K562 (cell line): ENCODE measurements around the gene POFUT2. TPM values are rescaled to one million over a fixed set of nuclear protein-coding genes. Genes with fewer than 3 reads are reported as not detected.
A peak's percentile ranks its signal among the peaks of the same experiment; 100 is the strongest.

Experiments
- ATAC-seq: fragments of 200-7000 bp; cut with Tn5 transposase; 3 replicates; pipeline ENCODE4 v1.9.1; 2020; ENCODE audit warnings: moderate library complexity
- BruUV-seq: library from RNA; stranded (reverse); fragments of 400-500 nt; replicated peaks from 2 replicates; lab custom pipeline; 2021; lab: Mats Ljungman, UMichigan
- CTCF ChIA-PET: fragments of 300-600 bp; formaldehyde crosslinking; extraction: SDS; loops from one replicate; lab custom pipeline; 2021; ENCODE audit warnings: low intra/inter-chr PET ratio; lab: Yijun Ruan, JAX
- POLR2A ChIA-PET: fragments of 300-600, 350-650 bp; sonication (Branson Sonifier 250); formaldehyde crosslinking; extraction: SDS; loops from one replicate; lab custom pipeline; 2021; ENCODE audit warnings: antibody characterized with exemption, inconsistent platforms; lab: Yijun Ruan, JAX
- DNase-seq, 4 experiments: peaks; one replicate each; pipeline versions ENCODE4 v3.0.0 to v3.0.0-alpha.2; 2011 to 2018; ENCODE audit warnings: low spot score in 3 of 4, mixed read lengths in 3 of 4; ENCODE audit errors: extremely low read depth in 1 of 4
- FAIRE-seq: peaks from 2 replicates; lab custom pipeline; 2011; peaks lifted over from hg19 to GRCh38; lab: Jason Lieb, UNC
- H2AFZ ChIP-seq: 2 replicates; pipeline ENCODE4 v1.6.0; 2011; ENCODE audit warnings: low read depth, low read length, control low read depth, inconsistent platforms
- H3K27ac ChIP-seq: fragments of 200-600 bp; 3 replicates; pipeline ENCODE4 v1.8.0; 2011; ENCODE audit warnings: low read depth, mild to moderate bottlenecking, control low read depth, inconsistent platforms, low read length, moderate library complexity, mixed read lengths; ENCODE audit errors: extremely low read depth
- H3K27me3 ChIP-seq, 2 experiments: fragments of 300-600 bp in 1 of 2; 2 replicates in 1 of 2; 3 replicates in 1 of 2; pipeline versions ENCODE4 v1.6.0 to v1.8.0; 2011; ENCODE audit warnings: inconsistent platforms in 2 of 2, low read length in 2 of 2, mild to moderate bottlenecking in 1 of 2, mixed read lengths in 1 of 2, moderate library complexity in 1 of 2; ENCODE audit not compliant: control insufficient read depth in 2 of 2, insufficient read depth in 2 of 2
- H3K36me3 ChIP-seq: fragments of 300-600 bp; 3 replicates; pipeline ENCODE4 v1.8.0; 2011; ENCODE audit warnings: mild to moderate bottlenecking, low read length, inconsistent platforms; ENCODE audit not compliant: control insufficient read depth, insufficient read depth
- H3K4me1 ChIP-seq, 2 experiments: fragments of 200-600 bp in 1 of 2; replicated peaks in 1 of 2; 2 replicates in 1 of 2; 3 replicates in 1 of 2; pipeline versions ENCODE4 v1.5.1 to v1.8.0; 2011; ENCODE audit warnings: inconsistent platforms in 2 of 2, low read length in 2 of 2, mild to moderate bottlenecking in 1 of 2, mixed read lengths in 1 of 2, moderate library complexity in 1 of 2; ENCODE audit not compliant: control insufficient read depth in 2 of 2, insufficient read depth in 2 of 2
- H3K4me2 ChIP-seq: 2 replicates; pipeline ENCODE4 v1.6.1; 2011; ENCODE audit warnings: low read length, control low read depth, inconsistent platforms, mixed read lengths; ENCODE audit not compliant: insufficient read depth
- H3K4me3 ChIP-seq: fragments of 200-600 bp; sonication (generic), shearing (Covaris generic); 2 replicates; pipeline ENCODE4 v1.5.1; 2016; ENCODE audit warnings: control low read depth, inconsistent platforms
- H3K79me2 ChIP-seq: fragments of 200-600 bp; 3 replicates; pipeline ENCODE4 v1.8.0; 2011; ENCODE audit warnings: low read length, inconsistent platforms; ENCODE audit not compliant: control insufficient read depth, insufficient read depth
- H3K9ac ChIP-seq, 2 experiments: 2 replicates each; pipeline versions ENCODE4 v1.6.0 to v1.6.1; 2011; ENCODE audit warnings: low read depth in 2 of 2, low read length in 2 of 2, control low read depth in 1 of 2, inconsistent platforms in 1 of 2, mild to moderate bottlenecking in 1 of 2, mixed read lengths in 1 of 2; ENCODE audit not compliant: insufficient read depth in 1 of 2
- H3K9me1 ChIP-seq: one replicate; pipeline ENCODE4 v1.6.0; 2011; ENCODE audit warnings: inconsistent platforms, mild to moderate bottlenecking, low read length, moderate library complexity; ENCODE audit not compliant: control insufficient read depth, insufficient read depth
- H3K9me3 ChIP-seq: replicated peaks from 2 replicates; pipeline ENCODE4 v1.5.1; 2011; ENCODE audit warnings: low read depth, low read length, inconsistent platforms; ENCODE audit not compliant: control insufficient read depth, insufficient read depth
- H4K20me1 ChIP-seq: replicated peaks from 2 replicates; pipeline ENCODE4 v1.6.1; 2011; ENCODE audit warnings: low read length, inconsistent platforms, mixed read lengths; ENCODE audit not compliant: control insufficient read depth, insufficient read depth
- CBX2 ChIP-seq: fragments of 200-600 bp; sonication (generic); IDR thresholded peaks from one replicate; pipeline ENCODE4 v1.6.1; 2012; ENCODE audit warnings: mild to moderate bottlenecking, low read length, inconsistent platforms; ENCODE audit not compliant: insufficient read depth, poor library complexity, severe bottlenecking
- L3MBTL2 ChIP-seq: fragments of 450-650 bp; IDR thresholded peaks from 2 replicates; pipeline ENCODE4 v1.6.1; 2016; ENCODE audit warnings: mild to moderate bottlenecking, moderate library complexity
- MCM5 ChIP-seq: fragments of 450-650 bp; IDR thresholded peaks from 2 replicates; pipeline ENCODE4 v1.6.1; 2016; ENCODE audit warnings: low read depth
- ZNF76 ChIP-seq: fragments of 250-450 bp; sonication (Bioruptor Pico); IDR thresholded peaks from 2 replicates; pipeline ENCODE4 v1.4.0; 2020; ENCODE audit warnings: mild to moderate bottlenecking, moderate library complexity, borderline replicate concordance
- ZNF780A ChIP-seq: fragments of 250-450 bp; sonication (Bioruptor Pico); IDR thresholded peaks from 2 replicates; pipeline ENCODE4 v1.5.0; 2021; ENCODE audit warnings: mild to moderate bottlenecking
- WGBS: fragments of 100-300 bp; shearing (Covaris generic); methylation state at CpG from one replicate; pipeline ENCODE4 v1.1.6; 2016; ENCODE audit warnings: low coverage, mixed read lengths; ENCODE audit not compliant: insufficient coverage; ENCODE audit errors: missing lambda C conversion rate; 5-methylcytosine and 5-hydroxymethylcytosine counted together
- in situ Hi-C: fragments of 300-500 bp; cut with MboI; formaldehyde crosslinking; loops from 4 replicates; pipeline ENCODE4 v1.15.0; 2018; ENCODE audit warnings: inconsistent platforms, mixed read lengths
- intact Hi-C: fragments of 100-400 bp; cut with micrococcal nuclease; formaldehyde crosslinking; loops from 2 replicates; pipeline ENCODE4 v1.14.2; 2022
- polyA plus RNA-seq, 8 experiments: library from polyadenylated mRNA; depleted of rRNA in 4 of 8; stranded (reverse) in 5 of 8; unstranded in 3 of 8; fragments of >200 nt; fragmentation: Nextera tagmentation in 2 of 8; fragmentation: Illumina TruSeq in 1 of 8; extraction: Ambion mirVana in 2 of 8; extraction: Trizol in 1 of 8; gene quantifications; 2 replicates each; pipeline versions ENCODE4 v1.2.1 to v1.2.3, GENCODE V29; 2011 to 2014; ENCODE audit warnings: inconsistent platforms in 1 of 8, missing spikeins in 1 of 8
- total RNA-seq, 7 experiments: library from RNA; depleted of rRNA in 6 of 7; stranded (reverse); fragments of >200 nt in 6 of 7; fragmentation: Illumina TruSeq in 2 of 7; extraction: Trizol in 2 of 7; gene quantifications; 2 replicates each; pipeline versions ENCODE4 v1.2.1 to v1.2.3, GENCODE V29; 2011 to 2021; ENCODE audit warnings: low replicate concordance in 1 of 7

Gene POFUT2
- total and polyA plus RNA-seq, 9 of the 15 experiments (the other 6 are each of a cell fraction or from before 2014, with no cell fraction given), result 1.1 to 24.2 (median 11.0) TPM

DNA sequence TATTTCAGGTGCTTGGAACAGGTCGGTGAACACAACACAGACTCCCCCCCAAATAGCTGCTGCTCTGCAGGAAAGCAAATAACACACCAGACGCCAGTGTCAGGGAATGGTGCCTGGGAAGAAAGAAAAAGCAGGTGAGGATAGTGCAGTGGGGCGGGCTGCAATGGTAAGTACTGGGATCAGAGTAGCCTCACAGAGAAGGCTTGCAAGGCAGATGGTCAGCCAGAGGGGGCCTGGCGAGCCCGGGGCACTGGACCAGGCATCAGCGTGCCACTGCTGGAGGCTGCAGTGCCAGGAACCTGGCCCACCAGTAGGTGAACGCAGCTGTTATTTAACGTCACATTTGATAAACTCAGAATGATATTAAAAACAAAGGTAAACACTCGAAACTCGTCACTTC, 60.0 kb downstream of the POFUT2 start:
- ChIA-PET CTCF (no interaction called here), POLR2A (interaction anchor here (0.8 to 0.9 kb wide), 2 partner anchors 9 to 29 kb away, joined by 3 to 5 read pairs; no protein-coding TSS in a partner anchor)
- ATAC-seq (no peak), FAIRE-seq (no peak), DNase-seq (no peak)
- intact Hi-C loops (loop anchor here (5.0 kb wide), 1 partner anchor 75 kb away; no protein-coding TSS in a partner anchor), in situ Hi-C loops (no loop called here)
- TF ChIP-seq L3MBTL2 (no peak), ZNF76 (CRISPR knock-in tag) (no peak), MCM5 (no peak)
- H4K20me1 ChIP-seq, result peaks cover 11% of the 10 kb centered on the region
- H2AFZ ChIP-seq, result no peak overlapping the region
- H3K27me3 ChIP-seq, result peaks cover 53 to 63% of the 10 kb centered on the region in 2 experiments
- H3K9me3 ChIP-seq, result no peaks in the 10 kb centered on the region
- H3K79me2 ChIP-seq, result no peaks in the 10 kb centered on the region
- H3K9me1 ChIP-seq, result no peaks in the 10 kb centered on the region
- H3K4me2 ChIP-seq, result no peak overlapping the region; the same call in 1 of the 2 replicates
- no peaks in the 10 kb centered on the region for H3K36me3 ChIP-seq
- 5% methylated on average over 10 of the region's 10 CpGs for WGBS
- no peak overlapping the region for H3K27ac ChIP-seq
- peaks cover 0 to 7% of the 10 kb centered on the region in 2 experiments; a peak in 1 of 5 replicates for H3K4me1 ChIP-seq
- BruUV-seq, result no TSS peak
- no peak overlapping the region for H3K9ac ChIP-seq
- H3K4me3 ChIP-seq, result no peak overlapping the region

DNA sequence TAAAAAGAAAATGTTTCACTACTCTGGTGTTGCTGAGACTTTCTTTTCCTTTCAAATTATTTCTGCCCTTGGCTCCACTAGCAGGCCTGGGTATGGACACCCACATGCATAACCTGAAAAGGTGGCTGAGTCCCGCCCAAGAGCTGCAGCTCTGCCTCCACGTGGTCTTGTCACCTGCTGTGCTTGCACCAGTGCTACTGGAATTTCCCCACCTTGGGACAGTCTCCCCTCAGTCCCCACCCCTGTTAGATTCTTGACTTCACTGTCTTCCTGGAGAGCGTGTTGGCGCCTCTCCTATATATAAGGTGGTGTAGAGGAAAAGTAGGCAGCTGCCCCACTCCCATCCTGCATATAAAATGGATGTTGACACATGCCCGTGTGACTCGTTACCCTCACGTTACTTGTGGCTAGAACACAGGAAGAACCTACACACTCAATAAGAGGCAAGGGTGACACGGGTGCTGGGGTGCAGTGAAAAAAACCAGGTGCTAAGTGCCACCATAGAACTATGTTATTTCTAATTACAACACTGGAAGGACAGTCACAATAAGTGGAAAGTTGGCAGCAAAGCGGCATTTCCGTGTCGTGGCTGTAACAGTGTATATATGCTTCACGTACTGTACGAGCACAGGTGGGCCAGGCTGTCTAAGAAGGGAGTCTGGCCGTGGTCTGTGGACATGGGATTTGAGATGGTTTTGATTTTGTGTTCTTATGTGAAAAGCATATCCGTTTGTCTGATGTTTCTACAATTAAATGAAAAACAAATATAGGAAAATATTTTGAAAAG, 61.0 kb downstream of the POFUT2 start:
- BruUV-seq, result no TSS peak
- H3K27ac ChIP-seq, result no peak overlapping the region
- ChIA-PET CTCF (no interaction called here), POLR2A (no interaction called here)
- H3K36me3 ChIP-seq, result no peaks in the 10 kb centered on the region
- H3K79me2 ChIP-seq, result no peaks in the 10 kb centered on the region
- H3K4me3 ChIP-seq, result no peak overlapping the region
- no peaks in the 10 kb centered on the region for H3K9me1 ChIP-seq
- no peak overlapping the region for H2AFZ ChIP-seq
- H3K9me3 ChIP-seq, result no peaks in the 10 kb centered on the region
- no peak overlapping the region for H3K4me2 ChIP-seq
- H4K20me1 ChIP-seq, result peaks cover 11% of the 10 kb centered on the region
- peaks cover 44 to 55% of the 10 kb centered on the region in 2 experiments for H3K27me3 ChIP-seq
- TF ChIP-seq ZNF780A (CRISPR knock-in tag) (no peak), CBX2 (peak; percentile 15)
- TF ChIP-seq, all 486 proteins: peak for 1
- ATAC-seq, result no peak
- in situ Hi-C loops, result no loop called here
- DNase-seq, result no peak
- intact Hi-C loops, result loop anchor here (5.0 kb wide), 1 partner anchor 74 kb away; no protein-coding TSS in a partner anchor
- 2% methylated on average over 15 of the region's 15 CpGs for WGBS
- H3K9ac ChIP-seq, result no peak overlapping the region
- peaks cover 0 to 10% of the 10 kb centered on the region in 2 experiments; a peak in 1 of 5 replicates for H3K4me1 ChIP-seq
- FAIRE-seq, result no peak
